Skeletal muscle tissue (tissue), 4 donors: ENCODE measurements around the gene ZNF232. TPM values are rescaled to one million over a fixed set of nuclear protein-coding genes. Genes with fewer than 3 reads are reported as not detected.
"Not testable (repeated sequence)": the region's sequence is repeated elsewhere in the genome, so short reads cannot be mapped to it uniquely, and the experiment has no call there.

Source experiments
- H3K27ac ChIP-seq: one replicate; pipeline ENCODE4 v1.7.0; 2013; ENCODE audit warnings: mild to moderate bottlenecking, low read depth, low read length, inconsistent platforms
- H3K27me3 ChIP-seq, 3 donors: one replicate each; pipeline ENCODE4 v1.7.0; 2013; ENCODE audit warnings: low read length in 3 of 3; ENCODE audit not compliant: control insufficient read depth in 3 of 3, insufficient read depth in 3 of 3
- H3K36me3 ChIP-seq, 3 donors: one replicate each; pipeline ENCODE4 v1.7.0; 2013; ENCODE audit warnings: low read length in 3 of 3; ENCODE audit not compliant: control insufficient read depth in 3 of 3, insufficient read depth in 3 of 3
- H3K4me1 ChIP-seq, 3 donors: one replicate each; pipeline ENCODE4 v1.7.0; 2013; ENCODE audit warnings: low read length in 3 of 3, mild to moderate bottlenecking in 3 of 3; ENCODE audit not compliant: control insufficient read depth in 3 of 3, insufficient read depth in 3 of 3
- H3K4me3 ChIP-seq, 3 donors: one replicate each; pipeline ENCODE4 v1.7.0; 2013; ENCODE audit warnings: low read length in 3 of 3
- H3K9ac ChIP-seq, 3 donors: one replicate each; pipeline ENCODE4 v1.7.0; 2013; ENCODE audit warnings: low read length in 3 of 3, mild to moderate bottlenecking in 3 of 3, moderate library complexity in 2 of 3, low read depth in 1 of 3
- H3K9me3 ChIP-seq, 3 donors: one replicate each; pipeline ENCODE4 v1.7.0; 2013; ENCODE audit warnings: low read length in 3 of 3; ENCODE audit not compliant: control insufficient read depth in 3 of 3
- total RNA-seq: library from RNA; depleted of rRNA; stranded (reverse); fragments of >200 nt; gene quantifications from one replicate; pipeline ENCODE4 v1.2.3, GENCODE V29; 2014
- donor health status: Osteomylitis.

Gene ZNF232
- total RNA-seq, result 6.8 TPM

GRCh38 chr17:5111402-5112204 lies at the start of gene ZNF232:
ZNF232 (minus strand) TSS chr17:5111878; CDS start chr17:5111822, 56 bp downstream.
- H3K4me3 ChIP-seq, result peak within 1 kb of the TSS; percentile 96 to 99 (median 97)
- H3K9me3 ChIP-seq, result no peaks in the 10 kb centered on the region
- peak within 1 kb of the TSS; percentile 59 for H3K27ac ChIP-seq
- H3K9ac ChIP-seq, result peak within 1 kb of the TSS; percentile 85 to 94 (median 90)
- peaks cover 10 to 20% (median 19%) of the 10 kb centered on the region in 3 donors for H3K27me3 ChIP-seq
- H3K4me1 ChIP-seq, result peaks cover 11 to 12% (median 11%) of the 10 kb centered on the region in 3 donors
- H3K36me3 ChIP-seq, result peaks cover 14 to 27% (median 18%) of the 10 kb centered on the region in 3 donors

GRCh38 chr17:5160702-5161101 lies 49.0 kb upstream of the ZNF232 start:
- H3K4me1 ChIP-seq, H3K27ac ChIP-seq, H3K9ac ChIP-seq, H3K9me3 ChIP-seq, H3K4me3 ChIP-seq, H3K27me3 ChIP-seq: not testable (repeated sequence)
- peaks cover 2 to 11% (median 4%) of the 10 kb centered on the region in 3 donors for H3K36me3 ChIP-seq

GRCh38 chr17:5146122-5146521 lies 34.4 kb upstream of the ZNF232 start:
- not testable (repeated sequence) for H3K4me3 ChIP-seq, H3K9me3 ChIP-seq, H3K4me1 ChIP-seq, H3K36me3 ChIP-seq, H3K27me3 ChIP-seq, H3K27ac ChIP-seq, H3K9ac ChIP-seq

- H3K36me3 ChIP-seq, H3K4me3 ChIP-seq, H3K9me3 ChIP-seq, H3K27ac ChIP-seq, H3K4me1 ChIP-seq, H3K27me3 ChIP-seq, H3K9ac ChIP-seq: not testable (repeated sequence)
Measured at GRCh38 chr17:5142877-5143276, 31.2 kb upstream of the ZNF232 start.

- Histone ChIP-seq H3K9me3 (no peaks in the 10 kb centered on the region), H3K4me3 (no peak overlapping the region), H3K27me3 (no peaks in the 10 kb centered on the region)
Measured at GRCh38 chr17:5139458-5139732, 27.7 kb upstream of the ZNF232 start.

GRCh38 chr17:5138616-5139457 lies 27.2 kb upstream of the ZNF232 start:
- Histone ChIP-seq H3K9me3 (no peaks in the 10 kb centered on the region), H3K9ac (no peak overlapping the region), H3K27me3 (no peaks in the 10 kb centered on the region), H3K27ac (no peak overlapping the region), H3K4me1 (no peaks in the 10 kb centered on the region), H3K4me3 (no peak overlapping the region), H3K36me3 (peaks cover 0 to 2% (median 0%) of the 10 kb centered on the region in 3 donors)

More at GRCh38 chr17:5139458-5139732, 27.7 kb upstream of the ZNF232 start:
- peaks cover 0 to 2% (median 0%) of the 10 kb centered on the region in 3 donors for H3K36me3 ChIP-seq
- no peak overlapping the region for H3K9ac ChIP-seq
- H3K4me1 ChIP-seq, result no peaks in the 10 kb centered on the region
- H3K27ac ChIP-seq, result no peak overlapping the region

GRCh38 chr17:5138198-5138544 lies 26.5 kb upstream of the ZNF232 start:
- not testable (repeated sequence) for H3K9ac ChIP-seq, H3K27ac ChIP-seq, H3K36me3 ChIP-seq, H3K9me3 ChIP-seq, H3K4me1 ChIP-seq, H3K27me3 ChIP-seq, H3K4me3 ChIP-seq

GRCh38 chr17:5137511-5138197 lies 26.0 kb upstream of the ZNF232 start:
- not testable (repeated sequence) for H3K9ac ChIP-seq, H3K4me3 ChIP-seq, H3K9me3 ChIP-seq, H3K27me3 ChIP-seq, H3K4me1 ChIP-seq, H3K36me3 ChIP-seq, H3K27ac ChIP-seq

GRCh38 chr17:5136580-5137412 lies 25.1 kb upstream of the ZNF232 start:
- H3K4me1 ChIP-seq, H3K36me3 ChIP-seq, H3K9me3 ChIP-seq, H3K4me3 ChIP-seq, H3K27ac ChIP-seq, H3K27me3 ChIP-seq, H3K9ac ChIP-seq: not testable (repeated sequence)
